SK-N-SH (cell line): Measurements from ENCODE around the gene THEM5. TPM values are rescaled to one million over a fixed set of nuclear protein-coding genes. Genes with fewer than 3 reads are reported as not detected.

Experiments used
- CTCF ChIA-PET: fragments of 300-600, 350-600 bp; formaldehyde crosslinking; extraction: SDS; loops from one replicate; lab custom pipeline; 2021; lab: Yijun Ruan, JAX
- POLR2A ChIA-PET: fragments of 350-600 bp; sonication (Branson Sonifier 250); formaldehyde crosslinking; extraction: SDS; loops from one replicate; lab custom pipeline; 2020; ENCODE audit warnings: antibody characterized with exemption, inconsistent platforms; lab: Yijun Ruan, JAX
- DNase-seq: peaks from one replicate; pipeline ENCODE4 v3.0.0; 2012
- H2AFZ ChIP-seq: fragments of 200-600 bp; sonication (generic); 2 replicates; pipeline ENCODE4 v1.8.1; 2016; ENCODE audit warnings: antibody characterized with exemption, mild to moderate bottlenecking, low read depth
- H3F3A ChIP-seq: fragments of 200-600 bp; sonication (generic); replicated peaks from 2 replicates; pipeline ENCODE3; 2016; ENCODE audit warnings: antibody characterized with exemption, mild to moderate bottlenecking; ENCODE audit not compliant: insufficient read depth
- H3K27ac ChIP-seq, 2 experiments: fragments of 200-500 bp in 1 of 2; fragments of 200-600 bp in 1 of 2; sonication (Bioruptor generic) in 1 of 2; sonication (generic), shearing (Covaris generic) in 1 of 2; 2 replicates each; pipeline versions ENCODE4 v1.5.1 to v1.6.1; 2014 to 2016; ENCODE audit warnings: low read depth in 2 of 2, inconsistent platforms in 1 of 2, low read length in 1 of 2, mild to moderate bottlenecking in 1 of 2, mixed read lengths in 1 of 2
- H3K27me3 ChIP-seq: fragments of 200-600 bp; sonication (generic), shearing (Covaris generic); 2 replicates; pipeline ENCODE4 v1.6.1; 2016; ENCODE audit warnings: mixed run types; ENCODE audit not compliant: insufficient read depth
- H3K36me3 ChIP-seq, 2 experiments: fragments of 200-500 bp in 1 of 2; fragments of 200-600 bp in 1 of 2; sonication (Bioruptor generic) in 1 of 2; sonication (generic) in 1 of 2; replicated peaks in 1 of 2; 2 replicates each; pipeline versions ENCODE3 to v1.5.1; 2014 to 2016; ENCODE audit warnings: low read length in 1 of 2, mild to moderate bottlenecking in 1 of 2; ENCODE audit not compliant: insufficient read depth in 2 of 2, control insufficient read depth in 1 of 2
- H3K4me1 ChIP-seq, 2 experiments: fragments of 200-500 bp in 1 of 2; fragments of 200-600 bp in 1 of 2; sonication (Bioruptor generic) in 1 of 2; sonication (generic), shearing (Covaris generic) in 1 of 2; 2 replicates each; pipeline versions ENCODE4 v1.5.1 to v1.6.1; 2014 to 2016; ENCODE audit warnings: low read depth in 1 of 2, low read length in 1 of 2, mixed run types in 1 of 2; ENCODE audit not compliant: insufficient read depth in 2 of 2, control insufficient read depth in 1 of 2
- H3K4me2 ChIP-seq: fragments of 200-600 bp; sonication (generic), shearing (Covaris generic); 2 replicates; pipeline ENCODE4 v1.6.1; 2017; ENCODE audit warnings: mixed run types
- H3K4me3 ChIP-seq, 2 experiments: fragments of 200-500 bp in 1 of 2; fragments of 200-600 bp in 1 of 2; sonication (Bioruptor generic) in 1 of 2; sonication (generic), shearing (Covaris generic) in 1 of 2; 2 replicates each; pipeline versions ENCODE4 v1.5.1 to v1.8.1; 2014 to 2016; ENCODE audit warnings: low read depth in 2 of 2, inconsistent platforms in 1 of 2, low read length in 1 of 2, mild to moderate bottlenecking in 1 of 2, mixed read lengths in 1 of 2, moderate library complexity in 1 of 2
- H3K79me2 ChIP-seq: fragments of 200-600 bp; sonication (generic); 2 replicates; pipeline ENCODE4 v1.8.1; 2017; ENCODE audit warnings: mild to moderate bottlenecking; ENCODE audit not compliant: insufficient read depth
- H3K9ac ChIP-seq: fragments of 200-600 bp; sonication (generic); 2 replicates; pipeline ENCODE4 v1.6.1; 2017; ENCODE audit warnings: mixed run types
- H3K9me2 ChIP-seq: fragments of 200-600 bp; sonication (generic); 2 replicates; pipeline ENCODE4 v1.6.1; 2017; ENCODE audit warnings: mixed run types
- H3K9me3 ChIP-seq: fragments of 200-600 bp; sonication (generic); 2 replicates; pipeline ENCODE4 v1.6.1; 2017; ENCODE audit warnings: mixed run types, mild to moderate bottlenecking, moderate library complexity
- H4K20me1 ChIP-seq: fragments of 200-600 bp; sonication (generic); 2 replicates; pipeline ENCODE4 v1.6.1; 2017; ENCODE audit warnings: mild to moderate bottlenecking, mixed run types; ENCODE audit not compliant: insufficient read depth
- CHD2 ChIP-seq: fragments of 150-350 bp; IDR thresholded peaks from 2 replicates; pipeline ENCODE4 v1.6.1; 2018; ENCODE audit warnings: low read length; ENCODE audit not compliant: partially characterized antibody
- CTCF ChIP-seq: fragments of 200-600 bp; sonication (generic); IDR thresholded peaks from 2 replicates; pipeline ENCODE4 v1.6.1; 2017; ENCODE audit warnings: antibody characterized with exemption, mild to moderate bottlenecking, moderate library complexity
- EP300 ChIP-seq, 2 experiments: IDR thresholded peaks; 2 replicates each; pipeline versions ENCODE4 v1.4.0 to v1.6.1; 2012; ENCODE audit warnings: borderline replicate concordance in 1 of 2, low read depth in 1 of 2, low read length in 1 of 2
- EZH2phosphoT487 ChIP-seq: fragments of 200-600 bp; sonication (generic); IDR thresholded peaks from 2 replicates; pipeline ENCODE4 v1.6.1; 2017; ENCODE audit warnings: low read depth, mixed run types, mild to moderate bottlenecking, antibody characterized with exemption, moderate library complexity, borderline replicate concordance
- FOXM1 ChIP-seq: IDR thresholded peaks from 2 replicates; pipeline ENCODE4 v1.4.0; 2012; ENCODE audit warnings: low read depth, mild to moderate bottlenecking
- GABPA ChIP-seq: IDR thresholded peaks from 2 replicates; pipeline ENCODE4 v1.4.0; 2012; ENCODE audit warnings: low read depth, mild to moderate bottlenecking
- MAX ChIP-seq: IDR thresholded peaks from 2 replicates; pipeline ENCODE4 v1.4.0; 2012; ENCODE audit warnings: low read depth
- NRF1 ChIP-seq: IDR thresholded peaks from 2 replicates; pipeline ENCODE4 v1.6.1; 2012; ENCODE audit warnings: low read depth, mild to moderate bottlenecking, low read length
- PBX3 ChIP-seq: IDR thresholded peaks from 2 replicates; pipeline ENCODE4; 2012
- RCOR1 ChIP-seq: fragments of 150-350 bp; IDR thresholded peaks from 2 replicates; pipeline ENCODE4 v1.6.1; 2017; ENCODE audit warnings: antibody characterized with exemption, low read length
- SIN3A ChIP-seq: IDR thresholded peaks from 2 replicates; pipeline ENCODE4 v1.6.1; 2012; ENCODE audit warnings: low read depth, mild to moderate bottlenecking, low read length, moderate library complexity, borderline replicate concordance
- SMC3 ChIP-seq: IDR thresholded peaks from 2 replicates; pipeline ENCODE4 v1.6.1; 2012; ENCODE audit warnings: low read depth, low read length, improper control_type of control experiment
- YY1 ChIP-seq: IDR thresholded peaks from 2 replicates; pipeline ENCODE4 v1.4.0; 2012; ENCODE audit warnings: low read depth, mild to moderate bottlenecking
- WGBS: methylation state at CpG from one replicate; pipeline ENCODE4 v1.1.6; 2017; ENCODE audit warnings: low lambda C conversion rate; 5-methylcytosine and 5-hydroxymethylcytosine counted together
- polyA plus RNA-seq, 3 experiments: library from polyadenylated mRNA; depleted of rRNA; stranded (reverse); fragments of >200 nt; gene quantifications; 2 replicates each; pipeline ENCODE4 v1.2.3, GENCODE V29; 2012
- TF ChIP-seq, protein P1 (sequence below): fragments of 150-350 bp; IDR thresholded peaks from 2 replicates; pipeline ENCODE4 v1.6.1; 2016; ENCODE audit warnings: mild to moderate bottlenecking, low read depth, low read length
- TF ChIP-seq, protein P2 (sequence below): IDR thresholded peaks from 2 replicates; pipeline ENCODE4 v1.4.0; 2012; ENCODE audit warnings: low read depth, borderline replicate concordance

The THEM5 gene
- polyA plus RNA-seq, 1 of the 3 experiments (the other 2 are of a cell fraction), result not detected

GRCh38 chr1:151833172-151833900 is 20.2 kb downstream of the THEM5 start:
- Histone ChIP-seq H3F3A (no peaks in the 10 kb centered on the region), H3K36me3 (no peaks in the 10 kb centered on the region), H3K27ac (no peak overlapping the region; a peak in 1 of 4 replicates), H3K27me3 (no peaks in the 10 kb centered on the region), H2AFZ (no peak overlapping the region), H3K79me2 (no peaks in the 10 kb centered on the region), H3K4me1 (peaks cover 0 to 34% of the 10 kb centered on the region in 2 experiments; a peak in 1 of 4 replicates), H3K4me3 (no peak overlapping the region), H3K9me3 (no peaks in the 10 kb centered on the region), H3K9ac (no peak overlapping the region), H3K4me2 (no peak overlapping the region), H3K9me2 (no peaks in the 10 kb centered on the region), H4K20me1 (no peaks in the 10 kb centered on the region)
- DNase-seq, result no peak
- ChIA-PET POLR2A (interaction anchor here (1.8 kb wide), 1 partner anchor 11 kb away, joined by 6 read pairs; no protein-coding TSS in a partner anchor), CTCF (interaction anchor here (0.7 to 2.5 kb wide), 5 partner anchors 12 to 239 kb away, joined by 3 to 14 read pairs (median 4); partner anchors contain the start of gene CELF3)
- 77% methylated on average over 8 of the region's 8 CpGs for WGBS
- TF ChIP-seq CHD2, result no peak
- no peak for TF ChIP-seq MAX
- TF ChIP-seq CTCF, result no peak
- TF ChIP-seq, protein P1, sequence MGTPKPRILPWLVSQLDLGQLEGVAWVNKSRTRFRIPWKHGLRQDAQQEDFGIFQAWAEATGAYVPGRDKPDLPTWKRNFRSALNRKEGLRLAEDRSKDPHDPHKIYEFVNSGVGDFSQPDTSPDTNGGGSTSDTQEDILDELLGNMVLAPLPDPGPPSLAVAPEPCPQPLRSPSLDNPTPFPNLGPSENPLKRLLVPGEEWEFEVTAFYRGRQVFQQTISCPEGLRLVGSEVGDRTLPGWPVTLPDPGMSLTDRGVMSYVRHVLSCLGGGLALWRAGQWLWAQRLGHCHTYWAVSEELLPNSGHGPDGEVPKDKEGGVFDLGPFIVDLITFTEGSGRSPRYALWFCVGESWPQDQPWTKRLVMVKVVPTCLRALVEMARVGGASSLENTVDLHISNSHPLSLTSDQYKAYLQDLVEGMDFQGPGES, result no peak
- TF ChIP-seq GABPA, result no peak
- no peak for TF ChIP-seq RCOR1
- no peak for TF ChIP-seq SIN3A
- no peak for TF ChIP-seq SMC3
- TF ChIP-seq PBX3, result no peak
- no peak for TF ChIP-seq NRF1
- TF ChIP-seq EZH2phosphoT487, result no peak
- TF ChIP-seq YY1, result no peak
- TF ChIP-seq, protein P2, sequence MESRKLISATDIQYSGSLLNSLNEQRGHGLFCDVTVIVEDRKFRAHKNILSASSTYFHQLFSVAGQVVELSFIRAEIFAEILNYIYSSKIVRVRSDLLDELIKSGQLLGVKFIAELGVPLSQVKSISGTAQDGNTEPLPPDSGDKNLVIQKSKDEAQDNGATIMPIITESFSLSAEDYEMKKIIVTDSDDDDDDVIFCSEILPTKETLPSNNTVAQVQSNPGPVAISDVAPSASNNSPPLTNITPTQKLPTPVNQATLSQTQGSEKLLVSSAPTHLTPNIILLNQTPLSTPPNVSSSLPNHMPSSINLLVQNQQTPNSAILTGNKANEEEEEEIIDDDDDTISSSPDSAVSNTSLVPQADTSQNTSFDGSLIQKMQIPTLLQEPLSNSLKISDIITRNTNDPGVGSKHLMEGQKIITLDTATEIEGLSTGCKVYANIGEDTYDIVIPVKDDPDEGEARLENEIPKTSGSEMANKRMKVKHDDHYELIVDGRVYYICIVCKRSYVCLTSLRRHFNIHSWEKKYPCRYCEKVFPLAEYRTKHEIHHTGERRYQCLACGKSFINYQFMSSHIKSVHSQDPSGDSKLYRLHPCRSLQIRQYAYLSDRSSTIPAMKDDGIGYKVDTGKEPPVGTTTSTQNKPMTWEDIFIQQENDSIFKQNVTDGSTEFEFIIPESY, result no peak
- no peak for TF ChIP-seq EP300 (IDR thresholded peaks at IDR 0.05; ENCODE audit: borderline replicate concordance in 1 of 2, low read depth in 1 of 2, low read length in 1 of 2)
- no peak for TF ChIP-seq FOXM1
